Liver (tissue), 3 donors: ENCODE results near the gene GALE.

Experiments
- ATF3 ChIP-seq: IDR thresholded peaks from 2 replicates; pipeline ENCODE4 v1.6.1; 2016; ENCODE audit warnings: antibody characterized with exemption
- CTCF ChIP-seq: fragments of 150-350 bp; IDR thresholded peaks from 2 replicates; pipeline ENCODE4 v1.5.1; 2017; ENCODE audit warnings: improper control_type of control experiment, low read depth, low read length; ENCODE audit not compliant: missing input control
- EGR1 ChIP-seq, 2 donors: IDR thresholded peaks; 2 replicates each; pipeline ENCODE4 v1.6.1; 2016 to 2018; ENCODE audit warnings: antibody characterized with exemption in 2 of 2, low read depth in 2 of 2
- FOXA1 ChIP-seq: IDR thresholded peaks from 2 replicates; pipeline ENCODE4 v1.6.1; 2016; ENCODE audit warnings: antibody characterized with exemption
- GABPA ChIP-seq, 2 donors: IDR thresholded peaks in 1 of 2; conservative IDR thresholded peaks in 1 of 2; 2 replicates each; pipeline ENCODE4 v1.6.1; 2016; ENCODE audit warnings: antibody characterized with exemption in 2 of 2, mild to moderate bottlenecking in 1 of 2, moderate library complexity in 1 of 2
- JUND ChIP-seq, 2 donors: IDR thresholded peaks; 2 replicates each; pipeline ENCODE4 v1.6.1; 2016; ENCODE audit warnings: antibody characterized with exemption in 2 of 2
- SP1 ChIP-seq: IDR thresholded peaks from 2 replicates; pipeline ENCODE4 v1.6.1; 2018; ENCODE audit warnings: antibody characterized with exemption, mild to moderate bottlenecking
- TAF1 ChIP-seq: conservative IDR thresholded peaks from 2 replicates; pipeline ENCODE4 v1.6.1; 2016; ENCODE audit warnings: antibody characterized with exemption, mild to moderate bottlenecking
- YY1 ChIP-seq: IDR thresholded peaks from 2 replicates; pipeline ENCODE4 v1.6.1; 2016; ENCODE audit warnings: antibody characterized with exemption, mild to moderate bottlenecking
- ZBTB33 ChIP-seq: IDR thresholded peaks from 2 replicates; pipeline ENCODE4 v1.6.1; 2016; ENCODE audit warnings: antibody characterized with exemption
- donor health status: healthy.
- donor health status: healthy.

GRCh38 chr1:23825762-23826522 lies 25.4 kb upstream of the GALE start:
- TF ChIP-seq CTCF (no peak), TAF1 (no peak), ATF3 (no peak), SP1 (no peak), GABPA (IDR thresholded peaks at IDR 0.05 in 1 of 2, conservative IDR thresholded peaks at IDR 0.05 in 1 of 2) (no peak), JUND (IDR thresholded peaks at IDR 0.05) (no peak), ZBTB33 (no peak), EGR1 (IDR thresholded peaks at IDR 0.05; ENCODE audit: low read depth in 2 of 2) (no peak), YY1 (no peak), FOXA1 (no peak)
